Kidney (tissue), 14 donors: ENCODE measurements around the gene PADI2. TPM values are rescaled to one million over a fixed set of nuclear protein-coding genes. Genes with fewer than 3 reads are reported as not detected.

Experiments used
- DNase-seq, 5 donors: peaks; one replicate each; pipeline ENCODE4 v3.0.0-alpha.2; 2013 to 2020
- FAIRE-seq: peaks from 2 replicates; lab custom pipeline; 2012; peaks lifted over from hg19 to GRCh38; lab: Jason Lieb, UNC
- H3K27ac ChIP-seq, 2 donors: one replicate each; pipeline ENCODE4 v1.7.0; 2013; ENCODE audit warnings: low read depth in 2 of 2, low read length in 2 of 2, inconsistent platforms in 1 of 2
- H3K27me3 ChIP-seq: one replicate; pipeline ENCODE4 v1.7.1; 2013; ENCODE audit warnings: low read length, inconsistent platforms; ENCODE audit not compliant: control insufficient read depth, insufficient read depth
- H3K36me3 ChIP-seq, 3 donors: one replicate each; pipeline versions ENCODE4 v1.7.0 to v1.7.1; 2013; ENCODE audit warnings: low read length in 3 of 3, control low read depth in 1 of 3, inconsistent platforms in 1 of 3; ENCODE audit not compliant: insufficient read depth in 3 of 3, control insufficient read depth in 2 of 3
- H3K4me1 ChIP-seq, 3 donors: one replicate each; pipeline versions ENCODE4 v1.7.0 to v1.7.1; 2013; ENCODE audit warnings: low read length in 3 of 3, inconsistent platforms in 1 of 3, low read depth in 1 of 3; ENCODE audit not compliant: control insufficient read depth in 2 of 3, insufficient read depth in 2 of 3
- H3K4me3 ChIP-seq, 3 donors: one replicate each; pipeline versions ENCODE4 v1.7.0 to v1.8.1; 2013; ENCODE audit warnings: low read length in 3 of 3, control low read depth in 1 of 3, inconsistent platforms in 1 of 3
- H3K9ac ChIP-seq, 3 donors: one replicate each; pipeline versions ENCODE4 v1.7.0 to v1.7.1; 2013; ENCODE audit warnings: low read length in 3 of 3, control low read depth in 1 of 3, inconsistent platforms in 1 of 3
- H3K9me3 ChIP-seq, 3 donors: one replicate each; pipeline versions ENCODE4 v1.7.0 to v1.7.1; 2013; ENCODE audit warnings: low read length in 3 of 3, control low read depth in 1 of 3, inconsistent platforms in 1 of 3; ENCODE audit not compliant: control insufficient read depth in 2 of 3, insufficient read depth in 1 of 3
- CTCF ChIP-seq: IDR thresholded peaks from 3 replicates; pipeline ENCODE4 v1.5.1; 2012; ENCODE audit warnings: mild to moderate bottlenecking, moderate library complexity, borderline replicate concordance; ENCODE audit not compliant: insufficient read depth; ENCODE audit errors: extremely low read depth
- intact Hi-C: fragments of 100-400 bp; cut with DNase I; formaldehyde crosslinking; loops from one replicate; pipeline ENCODE4 v1.11.1; 2022
- polyA plus RNA-seq: library from polyadenylated mRNA; stranded (reverse); fragments of 350-450 nt; fragmentation: Illumina TruSeq; extraction: RNeasy Lipid Tissue Mini Kit (QIAGEN cat#74804); gene quantifications from one replicate; pipeline ENCODE4 v1.2.3, GENCODE V29; 2014; ENCODE audit warnings: low read depth, low replicate concordance; ENCODE audit not compliant: insufficient read depth
- total RNA-seq: library from RNA; stranded (reverse); fragmentation: NEBNext Ultra II Directional; extraction: Animal tissue kit (Norgen Biotek cat#: 25700); gene quantifications from one replicate; pipeline ENCODE4 v1.2.1, GENCODE V29; 2021
- donor health status: control.
- donor health status: control.
- donor health status: control.
- donor health status: control.
- donor health status: control.
- donor health status: DM: yes; HTN: yes; CAD: no.
- donor health status: Normal renal cell carcinoma (clear cell type).

The PADI2 gene
- total and polyA plus RNA-seq, 2 donors from 2014 or later, result 6.0 to 11.7 TPM

GRCh38 chr1:17053685-17054410 is 65.4 kb downstream of the PADI2 start, which contains the start of gene SDHB:
SDHB (minus strand) TSS chr1:17054032; CDS start chr1:17054019, 13 bp downstream.
- H3K27ac ChIP-seq, result peak within 1 kb of the TSS; percentile 94
- H3K9me3 ChIP-seq, result no peaks in the 10 kb centered on the region
- no peaks in the 10 kb centered on the region for H3K27me3 ChIP-seq
- FAIRE-seq (peak; percentile 98), DNase-seq (peak; percentile 99 to 100 (median 100))
- H3K4me3 ChIP-seq, result peak within 1 kb of the TSS; percentile 85 to 99 (median 95)
- H3K9ac ChIP-seq, result peak within 1 kb of the TSS; percentile 88 to 98 (median 91)
- intact Hi-C loops, result no loop called here
- peak; percentile 1 for TF ChIP-seq CTCF
- peaks cover 0 to 5% (median 5%) of the 10 kb centered on the region in 3 donors for H3K36me3 ChIP-seq
- H3K4me1 ChIP-seq, result peaks cover 0 to 16% (median 9%) of the 10 kb centered on the region in 3 donors

DNA sequence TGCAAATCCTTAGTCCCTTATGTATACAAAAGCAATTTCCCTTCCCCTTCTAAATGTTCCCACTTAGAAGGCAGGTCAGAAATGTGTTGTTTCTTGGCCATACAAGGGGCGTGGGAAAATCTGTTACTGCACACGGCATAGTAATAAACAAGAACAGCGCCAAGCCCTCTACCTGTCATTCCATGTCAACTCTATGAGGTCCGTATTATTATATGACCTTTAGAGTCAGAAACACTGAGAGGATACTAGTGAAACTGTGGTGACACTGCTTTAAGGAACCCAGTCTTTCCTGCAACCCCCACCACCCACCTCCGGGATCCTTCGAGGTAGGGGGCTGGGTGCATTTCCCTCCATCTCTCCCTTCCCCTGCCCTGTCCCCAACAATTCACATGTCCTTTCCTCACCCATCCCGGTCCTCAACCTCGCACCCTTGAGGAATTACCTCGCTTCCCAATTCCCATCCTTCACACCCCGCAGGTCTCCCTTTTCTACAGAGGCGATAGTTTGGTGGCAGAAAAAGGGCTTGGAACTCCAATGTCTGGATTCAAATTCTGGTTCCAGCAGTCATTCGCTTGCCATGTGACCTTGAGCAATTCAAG is 66.1 kb downstream of the PADI2 start:
- TF ChIP-seq CTCF, result no peak
- H3K36me3 ChIP-seq, result peaks cover 0 to 5% (median 5%) of the 10 kb centered on the region in 3 donors
- no peaks in the 10 kb centered on the region for H3K27me3 ChIP-seq
- H3K27ac ChIP-seq, result peak overlapping the region; percentile 94
- FAIRE-seq (no peak), DNase-seq (no peak)
- H3K4me1 ChIP-seq, result peaks cover 0 to 16% (median 9%) of the 10 kb centered on the region in 3 donors
- peak overlapping the region; percentile 88 to 98 (median 91) for H3K9ac ChIP-seq
- H3K9me3 ChIP-seq, result no peaks in the 10 kb centered on the region
- intact Hi-C loops, result no loop called here
- peak overlapping the region; percentile 85 to 99 (median 95) for H3K4me3 ChIP-seq

GRCh38 chr1:17052641-17053040 is 66.6 kb downstream of the PADI2 start:
- Histone ChIP-seq H3K9me3 (no peaks in the 10 kb centered on the region), H3K4me3 (peak overlapping the region in 2 of 3 donors; percentile 95 to 99), H3K27ac (no peak overlapping the region), H3K36me3 (peaks cover 0 to 5% (median 5%) of the 10 kb centered on the region in 3 donors), H3K9ac (peak overlapping the region in 2 of 3 donors; percentile 43 to 88), H3K27me3 (no peaks in the 10 kb centered on the region), H3K4me1 (peaks cover 0 to 16% (median 9%) of the 10 kb centered on the region in 3 donors)
- DNase-seq (no peak), FAIRE-seq (no peak)
- no peak for TF ChIP-seq CTCF
- intact Hi-C loops, result no loop called here
